Type B pancreatic cell (in vitro differentiated cells): ENCODE measurements around the gene FYB1. TPM values are rescaled to one million over a fixed set of nuclear protein-coding genes. Genes with fewer than 3 reads are reported as not detected.

Experiments
- DNase-seq: peaks from one replicate; pipeline ENCODE4 v3.0.0; 2021; ENCODE audit warnings: mixed read lengths; ENCODE audit not compliant: unreplicated experiment; ENCODE audit errors: extremely low spot score
- H3K27ac Mint-ChIP-seq: 2 replicates; pipeline ENCODE4 v1.8.0; 2021; ENCODE audit warnings: mild to moderate bottlenecking, mixed read lengths
- H3K27me3 Mint-ChIP-seq: 2 replicates; pipeline ENCODE4 v1.8.0; 2021; ENCODE audit warnings: mixed read lengths
- H3K36me3 Mint-ChIP-seq: 2 replicates; pipeline ENCODE4 v1.8.0; 2021; ENCODE audit warnings: mixed read lengths
- H3K4me1 Mint-ChIP-seq: one replicate; pipeline ENCODE4 v1.8.0; 2021; ENCODE audit warnings: mixed read lengths; ENCODE audit not compliant: unreplicated experiment
- H3K4me3 Mint-ChIP-seq: 2 replicates; pipeline ENCODE4 v1.8.0; 2021; ENCODE audit warnings: mild to moderate bottlenecking, mixed read lengths
- H3K9me3 Mint-ChIP-seq: 2 replicates; pipeline ENCODE4 v1.8.0; 2021; ENCODE audit warnings: mixed read lengths
- CTCF ChIP-seq: fragments of 200-600 bp; sonication (generic); conservative IDR thresholded peaks from 2 replicates; pipeline ENCODE4 v1.5.0; 2021; ENCODE audit warnings: antibody characterized with exemption, mild to moderate bottlenecking
- total RNA-seq: library from RNA; stranded (reverse); gene quantifications from 2 replicates; pipeline ENCODE4 v1.2.1, GENCODE V29; 2021; ENCODE audit warnings: low replicate concordance

Gene FYB1
- total RNA-seq, 1 donor from 2014 or later: 0.24 TPM

- TF ChIP-seq CTCF: no peak
- Mint-ChIP-seq H3K4me3 (no peak overlapping the region), H3K4me1 (peaks cover 11% of the 10 kb centered on the region), H3K27ac (no peak overlapping the region), H3K36me3 (peaks cover 11% of the 10 kb centered on the region), H3K9me3 (peaks cover 6% of the 10 kb centered on the region), H3K27me3 (no peaks in the 10 kb centered on the region)
- no peak for DNase-seq
Measured at GRCh38 chr5:39058178-39058921, 161.0 kb downstream of the FYB1 start.

DNA sequence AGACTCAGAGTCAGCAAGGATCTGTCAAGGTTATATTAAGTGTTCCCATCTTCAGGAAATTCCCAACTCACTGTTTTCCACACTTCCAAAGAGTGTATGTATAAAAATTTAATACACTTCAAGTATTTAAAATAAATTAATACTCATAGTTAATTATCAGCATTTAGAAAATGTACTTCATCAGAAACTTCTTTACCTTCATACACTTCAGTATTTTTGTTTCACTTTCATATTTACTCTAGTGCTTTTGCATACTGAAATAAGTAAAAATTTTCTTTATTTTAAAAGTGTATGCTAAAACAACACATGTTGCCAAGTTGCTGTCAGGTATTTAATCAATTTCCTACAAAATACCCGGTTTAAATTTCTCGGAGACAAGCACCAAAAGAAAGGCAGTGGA, 161.6 kb downstream of the FYB1 start:
- TF ChIP-seq CTCF: no peak
- Mint-ChIP-seq H3K36me3 (peaks cover 11% of the 10 kb centered on the region), H3K9me3 (peaks cover 6% of the 10 kb centered on the region), H3K4me1 (peaks cover 11% of the 10 kb centered on the region), H3K27ac (no peak overlapping the region), H3K4me3 (no peak overlapping the region), H3K27me3 (no peaks in the 10 kb centered on the region)
- no peak for DNase-seq

- H3K27ac Mint-ChIP-seq: no peak overlapping the region
Measured at GRCh38 chr5:39055768-39056398, 163.5 kb downstream of the FYB1 start.

More at GRCh38 chr5:39055768-39056398, 163.5 kb downstream of the FYB1 start:
- Mint-ChIP-seq H3K9me3 (peaks cover 6% of the 10 kb centered on the region), H3K36me3 (peaks cover 11% of the 10 kb centered on the region), H3K4me3 (no peak overlapping the region), H3K4me1 (peaks cover 11% of the 10 kb centered on the region), H3K27me3 (no peaks in the 10 kb centered on the region)
- no peak for DNase-seq
- no peak for TF ChIP-seq CTCF

Other genes with a start within 250 kb of the FYB1 start
- 30.1 and 31.8 TPM in 2 replicates for gene RICTOR, start 145.2 kb downstream of the FYB1 start, total RNA-seq
- gene C9, start 144.9 kb upstream of the FYB1 start, total RNA-seq: not detected in 2 replicates
- gene DAB2, start 205.4 kb upstream of the FYB1 start, total RNA-seq: 24.2 and 91.6 TPM in 2 replicates